Effector memory CD4-positive, alpha-beta T cell (primary cell): ENCODE measurements around the gene GRIK3.

ENCODE experiments used
- DNase-seq, 3 donors: peaks; one replicate each; pipeline ENCODE4 v3.0.0-alpha.2; 2020
- H3K27ac ChIP-seq: 2 replicates; pipeline ENCODE4 v1.7.0; 2013; ENCODE audit warnings: mild to moderate bottlenecking, low read length, moderate library complexity; ENCODE audit not compliant: insufficient read depth, poor library complexity, severe bottlenecking
- H3K27me3 ChIP-seq: replicated peaks from 2 replicates; pipeline ENCODE4 v1.7.0; 2013; ENCODE audit warnings: mild to moderate bottlenecking, low read length; ENCODE audit not compliant: insufficient read depth, control insufficient read depth, poor library complexity, severe bottlenecking
- H3K36me3 ChIP-seq: 2 replicates; pipeline ENCODE4 v1.7.0; 2013; ENCODE audit warnings: mild to moderate bottlenecking, low read length, moderate library complexity; ENCODE audit not compliant: control insufficient read depth, insufficient read depth
- H3K4me1 ChIP-seq: 2 replicates; pipeline ENCODE4 v1.7.0; 2013; ENCODE audit warnings: low read length, mild to moderate bottlenecking; ENCODE audit not compliant: control insufficient read depth, insufficient read depth, poor library complexity, severe bottlenecking
- H3K4me3 ChIP-seq: 2 replicates; pipeline ENCODE4 v1.7.0; 2013; ENCODE audit warnings: low read length, low read depth, mild to moderate bottlenecking; ENCODE audit not compliant: insufficient read depth, poor library complexity, severe bottlenecking
- H3K9me3 ChIP-seq: 2 replicates; pipeline ENCODE4 v1.7.0; 2013; ENCODE audit warnings: mild to moderate bottlenecking, low read length, moderate library complexity; ENCODE audit not compliant: control insufficient read depth

GRIK3 gene

GRCh38 chr1:37036667-37037053 lies 2.3 kb upstream of the GRIK3 start:
- H3K27me3 ChIP-seq: peaks cover 24% of the 10 kb centered on the region
- no peaks in the 10 kb centered on the region for H3K36me3 ChIP-seq
- no peak overlapping the region for H3K27ac ChIP-seq
- H3K4me3 ChIP-seq: no peak overlapping the region
- H3K9me3 ChIP-seq: no peaks in the 10 kb centered on the region
- H3K4me1 ChIP-seq: no peaks in the 10 kb centered on the region
- no peak for DNase-seq

DNA sequence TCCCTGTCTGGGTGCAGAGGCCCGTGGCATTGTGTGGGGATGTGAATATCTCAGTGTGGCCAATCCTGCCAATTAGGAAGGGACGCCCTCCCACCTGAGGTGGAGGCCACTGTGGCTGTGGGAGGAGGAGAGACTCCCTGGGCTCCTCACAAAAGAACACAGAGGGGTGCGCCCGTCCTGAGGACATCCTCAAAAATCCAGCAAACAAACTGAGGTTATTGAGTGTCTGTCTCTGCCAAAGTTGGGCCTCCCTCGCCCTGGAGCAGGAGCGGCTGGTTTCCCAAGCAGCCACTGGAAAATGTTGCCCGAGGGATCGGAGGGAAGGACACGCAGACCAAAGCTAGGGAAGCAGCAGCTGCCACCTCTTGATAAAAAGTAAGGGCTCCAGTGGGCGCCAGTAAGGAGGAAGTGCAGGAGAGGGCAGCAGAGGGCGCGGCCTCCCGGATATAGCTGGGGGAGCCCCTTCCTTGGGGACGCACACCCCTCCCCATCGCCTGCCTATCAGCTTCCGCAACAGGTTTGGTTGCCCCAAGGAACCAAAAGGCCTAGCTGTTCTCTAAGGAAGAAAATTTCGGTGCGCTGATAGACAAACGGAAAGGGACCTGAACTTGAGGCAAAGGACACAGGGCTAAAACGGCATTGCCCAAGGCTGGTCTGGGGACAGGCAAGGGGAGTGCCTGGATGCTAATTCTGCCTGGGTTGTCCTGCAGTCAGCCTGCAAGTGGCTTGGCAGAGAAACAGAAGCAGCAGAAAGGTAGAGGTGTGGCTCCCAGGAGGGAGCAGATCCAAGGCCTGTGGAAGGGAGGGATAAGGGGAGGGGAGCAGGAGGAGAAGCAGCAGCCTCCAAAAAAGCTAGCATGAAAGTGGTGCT lies 1.7 kb upstream of the GRIK3 start:
- no peaks in the 10 kb centered on the region for H3K4me1 ChIP-seq
- H3K36me3 ChIP-seq: no peaks in the 10 kb centered on the region
- H3K9me3 ChIP-seq: no peaks in the 10 kb centered on the region
- no peak overlapping the region for H3K4me3 ChIP-seq
- peaks cover 24% of the 10 kb centered on the region for H3K27me3 ChIP-seq
- no peak for DNase-seq
- no peak overlapping the region for H3K27ac ChIP-seq

- Histone ChIP-seq H3K9me3 (no peaks in the 10 kb centered on the region), H3K4me1 (no peaks in the 10 kb centered on the region), H3K36me3 (no peaks in the 10 kb centered on the region), H3K27ac (no peak overlapping the region), H3K4me3 (no peak overlapping the region), H3K27me3 (peaks cover 28% of the 10 kb centered on the region)
- DNase-seq: no peak
Observed at GRCh38 chr1:37035014-37035691, 838 bp upstream of the GRIK3 start.

DNA sequence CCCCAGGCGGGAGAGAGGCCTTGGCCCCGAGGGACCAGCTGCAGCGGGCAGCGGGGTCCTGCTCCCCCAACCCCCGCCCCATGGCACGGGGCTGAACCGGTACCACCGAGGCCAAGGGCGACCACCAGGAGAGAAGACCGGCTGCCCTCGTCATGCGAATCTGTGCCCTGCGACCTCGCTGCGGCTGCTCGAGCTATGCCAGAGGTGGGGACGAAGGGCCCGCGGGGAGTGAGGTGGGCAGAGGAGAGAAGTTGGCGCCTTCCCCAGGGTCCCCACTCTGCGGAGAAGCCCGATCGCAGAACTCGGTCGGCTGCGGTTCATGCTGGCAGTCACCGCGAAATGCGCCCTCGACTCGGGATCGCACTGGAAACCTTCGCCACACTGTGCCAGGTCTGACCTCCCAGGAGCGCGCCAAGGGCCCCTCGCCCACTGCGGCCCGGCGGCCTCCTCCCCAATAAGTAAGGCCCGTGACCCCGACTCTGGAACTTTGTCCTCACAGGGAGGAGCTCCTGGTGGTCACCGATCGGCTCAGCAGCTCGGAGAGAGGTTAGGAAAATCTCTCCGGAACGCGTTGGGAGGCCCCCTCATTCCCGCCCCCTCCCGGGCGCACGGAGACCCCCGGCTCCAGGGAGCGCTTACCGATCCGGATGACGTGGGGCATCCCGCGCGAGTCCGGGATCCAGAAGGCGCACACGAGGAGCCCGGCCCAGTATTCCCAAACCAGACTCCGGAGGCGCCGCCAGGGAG lies 787 bp downstream of the GRIK3 start:
- Histone ChIP-seq H3K27me3 (peaks cover 25% of the 10 kb centered on the region), H3K9me3 (no peaks in the 10 kb centered on the region), H3K4me3 (no peak overlapping the region), H3K4me1 (no peaks in the 10 kb centered on the region), H3K36me3 (no peaks in the 10 kb centered on the region), H3K27ac (no peak overlapping the region)
- no peak for DNase-seq

- Histone ChIP-seq H3K4me1 (no peaks in the 10 kb centered on the region), H3K36me3 (no peaks in the 10 kb centered on the region), H3K27me3 (peaks cover 21% of the 10 kb centered on the region), H3K27ac (no peak overlapping the region), H3K9me3 (no peaks in the 10 kb centered on the region), H3K4me3 (no peak overlapping the region)
- no peak for DNase-seq
Observed at GRCh38 chr1:37032660-37033354, 1.5 kb downstream of the GRIK3 start.

- DNase-seq: no peak
- H3K27me3 ChIP-seq: peaks cover 17% of the 10 kb centered on the region
- H3K36me3 ChIP-seq: no peaks in the 10 kb centered on the region
- no peaks in the 10 kb centered on the region for H3K9me3 ChIP-seq
- no peaks in the 10 kb centered on the region for H3K4me1 ChIP-seq
- no peak overlapping the region for H3K27ac ChIP-seq
- no peak overlapping the region for H3K4me3 ChIP-seq
Observed at GRCh38 chr1:37031871-37032270, 2.4 kb downstream of the GRIK3 start.

GRCh38 chr1:37031429-37031828 lies 2.9 kb downstream of the GRIK3 start:
- Histone ChIP-seq H3K36me3 (no peaks in the 10 kb centered on the region), H3K27me3 (peaks cover 17% of the 10 kb centered on the region), H3K27ac (no peak overlapping the region), H3K4me3 (no peak overlapping the region), H3K9me3 (no peaks in the 10 kb centered on the region), H3K4me1 (no peaks in the 10 kb centered on the region)
- no peak for DNase-seq

GRCh38 chr1:37028981-37029617 lies 5.2 kb downstream of the GRIK3 start:
- Histone ChIP-seq H3K4me3 (no peak overlapping the region), H3K27me3 (peaks cover 17% of the 10 kb centered on the region), H3K36me3 (no peaks in the 10 kb centered on the region), H3K4me1 (no peaks in the 10 kb centered on the region), H3K27ac (no peak overlapping the region), H3K9me3 (no peaks in the 10 kb centered on the region)
- DNase-seq: no peak

- H3K4me3 ChIP-seq: no peak overlapping the region
- H3K36me3 ChIP-seq: no peaks in the 10 kb centered on the region
- H3K27me3 ChIP-seq: no peaks in the 10 kb centered on the region
- no peaks in the 10 kb centered on the region for H3K4me1 ChIP-seq
- no peaks in the 10 kb centered on the region for H3K9me3 ChIP-seq
- H3K27ac ChIP-seq: no peak overlapping the region
- DNase-seq: no peak
Observed at GRCh38 chr1:37021502-37021901, 12.8 kb downstream of the GRIK3 start.
